NB4 (cell line): ENCODE measurements around the gene USP6NL.

Experiments
- MYC ChIP-seq: IDR thresholded peaks from 2 replicates; pipeline ENCODE4 v1.6.1; 2011; ENCODE audit warnings: low read depth, low read length
- POLR2A ChIP-seq: IDR thresholded peaks from 2 replicates; pipeline ENCODE4 v1.6.1; 2011; ENCODE audit warnings: mild to moderate bottlenecking; ENCODE audit not compliant: insufficient read length; ENCODE audit errors: extremely low read depth
- TF ChIP-seq, protein P1 (sequence below): IDR thresholded peaks from one replicate; pipeline ENCODE4 v1.5.1; 2012; ENCODE audit warnings: low read depth, low read length
- TF ChIP-seq, protein P2 (sequence below): IDR thresholded peaks from 2 replicates; pipeline ENCODE4 v1.6.1; 2011; ENCODE audit warnings: low read depth, low read length

DNA sequence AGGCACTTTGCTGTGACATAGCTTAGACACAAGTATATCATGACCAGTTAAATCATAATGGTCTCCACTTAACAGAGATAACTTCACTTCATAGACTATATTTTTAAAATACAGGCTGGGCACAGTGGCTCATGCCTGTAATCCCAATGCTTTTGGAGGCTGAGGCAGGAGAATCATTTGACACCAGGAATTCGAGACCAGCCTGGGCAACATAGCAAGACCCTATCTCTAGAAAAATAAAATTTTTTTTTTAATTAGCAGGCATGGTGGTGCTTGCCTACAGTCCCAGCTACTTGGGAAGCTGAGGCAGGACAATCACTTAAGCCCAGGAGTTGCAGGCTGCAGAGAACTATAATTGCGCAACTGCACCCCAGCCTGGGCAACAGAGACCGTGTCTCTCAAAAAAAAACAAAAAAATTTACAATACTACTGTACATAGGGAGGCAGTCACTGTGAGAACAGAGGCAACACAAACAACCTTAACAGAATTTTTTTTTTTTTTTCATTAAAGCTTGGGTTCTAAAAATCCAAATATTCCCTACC lies 105.1 kb downstream of the USP6NL start:
- TF ChIP-seq, protein P1, sequence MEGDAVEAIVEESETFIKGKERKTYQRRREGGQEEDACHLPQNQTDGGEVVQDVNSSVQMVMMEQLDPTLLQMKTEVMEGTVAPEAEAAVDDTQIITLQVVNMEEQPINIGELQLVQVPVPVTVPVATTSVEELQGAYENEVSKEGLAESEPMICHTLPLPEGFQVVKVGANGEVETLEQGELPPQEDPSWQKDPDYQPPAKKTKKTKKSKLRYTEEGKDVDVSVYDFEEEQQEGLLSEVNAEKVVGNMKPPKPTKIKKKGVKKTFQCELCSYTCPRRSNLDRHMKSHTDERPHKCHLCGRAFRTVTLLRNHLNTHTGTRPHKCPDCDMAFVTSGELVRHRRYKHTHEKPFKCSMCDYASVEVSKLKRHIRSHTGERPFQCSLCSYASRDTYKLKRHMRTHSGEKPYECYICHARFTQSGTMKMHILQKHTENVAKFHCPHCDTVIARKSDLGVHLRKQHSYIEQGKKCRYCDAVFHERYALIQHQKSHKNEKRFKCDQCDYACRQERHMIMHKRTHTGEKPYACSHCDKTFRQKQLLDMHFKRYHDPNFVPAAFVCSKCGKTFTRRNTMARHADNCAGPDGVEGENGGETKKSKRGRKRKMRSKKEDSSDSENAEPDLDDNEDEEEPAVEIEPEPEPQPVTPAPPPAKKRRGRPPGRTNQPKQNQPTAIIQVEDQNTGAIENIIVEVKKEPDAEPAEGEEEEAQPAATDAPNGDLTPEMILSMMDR = no peak
- TF ChIP-seq MYC = no peak
- TF ChIP-seq, protein P2, sequence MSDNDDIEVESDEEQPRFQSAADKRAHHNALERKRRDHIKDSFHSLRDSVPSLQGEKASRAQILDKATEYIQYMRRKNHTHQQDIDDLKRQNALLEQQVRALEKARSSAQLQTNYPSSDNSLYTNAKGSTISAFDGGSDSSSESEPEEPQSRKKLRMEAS = no peak
- no peak for TF ChIP-seq POLR2A
